ENCODE measurements around the gene ASGR2. TPM values are rescaled to one million over a fixed set of nuclear protein-coding genes. Genes with fewer than 3 reads are reported as not detected.
"Not testable (repeated sequence)": the region's sequence is repeated elsewhere in the genome, so short reads cannot be mapped to it uniquely, and the experiment has no call there.

ASGR2 gene
- polyA plus RNA-seq, 1 of the 3 experiments (the other 2 are of a cell fraction): not detected

DNA sequence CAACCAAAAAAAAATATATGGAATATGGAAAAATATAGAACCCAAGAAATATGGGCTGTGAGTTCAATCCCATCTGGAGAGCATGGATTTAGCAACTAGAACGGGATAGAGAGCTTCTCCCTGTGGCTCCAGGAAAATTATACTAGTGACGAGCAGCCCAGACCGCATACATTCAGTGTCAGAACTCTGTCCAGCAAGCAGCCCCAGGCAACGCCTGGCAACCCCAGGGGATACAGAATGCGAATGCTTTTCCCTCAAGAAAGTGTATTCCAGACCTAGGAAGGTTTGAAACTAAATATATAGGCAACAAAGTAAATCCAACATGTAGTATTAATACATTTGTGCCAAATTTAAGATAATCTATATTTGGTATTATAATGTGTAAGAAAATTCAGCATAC is 13.5 kb upstream of the ASGR2 start:
- no peak overlapping the region for H3K4me2 ChIP-seq
- H3K27ac ChIP-seq (ENCODE audit: low read depth in 2 of 2, low read length in 1 of 2): no peak overlapping the region
- ChIA-PET POLR2A (no interaction called here), CTCF (interaction anchor here (1.0 to 3.2 kb wide), 4 partner anchors 16 to 82 kb away, joined by 3 to 13 read pairs (median 6); no protein-coding TSS in a partner anchor)
- no peaks in the 10 kb centered on the region for H3F3A ChIP-seq (replicated peaks; ENCODE audit: insufficient read depth)
- no peaks in the 10 kb centered on the region for H3K4me1 ChIP-seq (ENCODE audit: control insufficient read depth in 1 of 2, insufficient read depth in 2 of 2, low read depth in 1 of 2, low read length in 1 of 2)
- no peaks in the 10 kb centered on the region for H3K79me2 ChIP-seq (ENCODE audit: insufficient read depth)
- H4K20me1 ChIP-seq (ENCODE audit: insufficient read depth): no peaks in the 10 kb centered on the region
- no peak for DNase-seq
- WGBS (ENCODE audit: low lambda C conversion rate): 24% methylated on average over 5 of the region's 5 CpGs
- H3K4me3 ChIP-seq (ENCODE audit: low read depth in 2 of 2, low read length in 1 of 2): no peak overlapping the region
- no peaks in the 10 kb centered on the region for H3K9me3 ChIP-seq
- no peak overlapping the region for H3K9ac ChIP-seq
- TF ChIP-seq FOXM1 (IDR thresholded peaks at IDR 0.05; ENCODE audit: low read depth): no peak
- no peak overlapping the region for H2AFZ ChIP-seq (ENCODE audit: low read depth)
- H3K36me3 ChIP-seq (replicated peaks in 1 of 2; ENCODE audit: control insufficient read depth in 1 of 2, insufficient read depth in 2 of 2, low read length in 1 of 2): no peaks in the 10 kb centered on the region
- H3K27me3 ChIP-seq (ENCODE audit: insufficient read depth): peaks cover 83% of the 10 kb centered on the region
- no peaks in the 10 kb centered on the region for H3K9me2 ChIP-seq

DNA sequence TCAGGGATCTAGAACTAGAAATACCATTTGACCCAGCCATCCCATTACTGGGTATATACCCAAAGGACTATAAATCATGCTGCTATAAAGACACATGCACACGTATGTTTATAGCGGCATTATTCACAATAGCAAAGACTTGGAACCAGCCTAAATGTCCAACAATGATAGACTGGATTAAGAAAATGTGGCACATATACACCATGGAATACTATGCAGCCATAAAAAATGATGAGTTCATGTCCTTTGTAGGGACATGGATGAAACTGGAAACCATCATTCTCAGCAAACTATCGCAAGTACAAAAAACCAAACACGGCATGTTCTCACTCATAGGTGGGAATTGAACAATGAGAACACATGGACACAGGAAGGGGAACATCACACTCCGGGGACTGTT is 12.9 kb upstream of the ASGR2 start:
- H3K27ac ChIP-seq (ENCODE audit: low read depth in 2 of 2, low read length in 1 of 2); H2AFZ ChIP-seq (ENCODE audit: low read depth); H3K9me2 ChIP-seq; H3K9ac ChIP-seq; H3F3A ChIP-seq (replicated peaks; ENCODE audit: insufficient read depth); H3K79me2 ChIP-seq (ENCODE audit: insufficient read depth); DNase-seq; POLR2A ChIA-PET; H3K9me3 ChIP-seq; H3K36me3 ChIP-seq (replicated peaks in 1 of 2; ENCODE audit: control insufficient read depth in 1 of 2, insufficient read depth in 2 of 2, low read length in 1 of 2); H3K4me3 ChIP-seq (ENCODE audit: low read depth in 2 of 2, low read length in 1 of 2); H4K20me1 ChIP-seq (ENCODE audit: insufficient read depth); H3K4me2 ChIP-seq; H3K4me1 ChIP-seq (ENCODE audit: control insufficient read depth in 1 of 2, insufficient read depth in 2 of 2, low read depth in 1 of 2, low read length in 1 of 2): not testable (repeated sequence)
- WGBS (ENCODE audit: low lambda C conversion rate): 55% methylated on average over 5 of the region's 5 CpGs
- CTCF ChIA-PET: interaction anchor here (1.0 to 1.2 kb wide), 2 partner anchors 9 to 50 kb away, joined by 3 read pairs; no protein-coding TSS in a partner anchor
- peaks cover 85% of the 10 kb centered on the region for H3K27me3 ChIP-seq (ENCODE audit: insufficient read depth)

DNA sequence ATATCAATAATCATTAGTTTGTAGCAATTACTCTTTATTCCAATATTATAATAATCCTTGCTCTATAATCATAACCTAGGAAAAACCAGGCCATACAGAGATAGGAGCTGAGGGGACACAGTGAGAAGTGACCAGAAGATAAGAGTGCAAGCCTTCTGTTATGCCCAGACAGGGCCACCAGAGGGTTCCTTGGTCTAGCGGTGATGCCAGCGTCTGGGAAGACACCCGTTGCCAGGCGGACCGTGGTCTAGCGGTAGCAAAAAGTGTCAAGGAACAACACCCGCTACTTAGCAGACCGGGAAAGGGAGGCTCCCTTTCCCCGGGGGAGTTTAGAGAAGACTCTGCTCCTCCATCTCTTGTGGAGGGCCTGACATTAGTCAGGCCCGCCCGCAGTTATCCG is 11.8 kb upstream of the ASGR2 start:
- H3K27ac ChIP-seq (ENCODE audit: low read depth in 2 of 2, low read length in 1 of 2); H4K20me1 ChIP-seq (ENCODE audit: insufficient read depth); H3K36me3 ChIP-seq (replicated peaks in 1 of 2; ENCODE audit: control insufficient read depth in 1 of 2, insufficient read depth in 2 of 2, low read length in 1 of 2); H3F3A ChIP-seq (replicated peaks; ENCODE audit: insufficient read depth); H3K9me3 ChIP-seq; H2AFZ ChIP-seq (ENCODE audit: low read depth); POLR2A ChIA-PET; DNase-seq; H3K4me1 ChIP-seq (ENCODE audit: control insufficient read depth in 1 of 2, insufficient read depth in 2 of 2, low read depth in 1 of 2, low read length in 1 of 2); H3K79me2 ChIP-seq (ENCODE audit: insufficient read depth); H3K4me2 ChIP-seq; H3K9ac ChIP-seq; H3K9me2 ChIP-seq; H3K4me3 ChIP-seq (ENCODE audit: low read depth in 2 of 2, low read length in 1 of 2): not testable (repeated sequence)
- WGBS (ENCODE audit: low lambda C conversion rate): 31% methylated on average over 12 of the region's 12 CpGs
- CTCF ChIA-PET: interaction anchor here (0.8 to 5.0 kb wide), 4 partner anchors 11 to 80 kb away, joined by 3 to 24 read pairs (median 8); no protein-coding TSS in a partner anchor
- TF ChIP-seq, protein P1, sequence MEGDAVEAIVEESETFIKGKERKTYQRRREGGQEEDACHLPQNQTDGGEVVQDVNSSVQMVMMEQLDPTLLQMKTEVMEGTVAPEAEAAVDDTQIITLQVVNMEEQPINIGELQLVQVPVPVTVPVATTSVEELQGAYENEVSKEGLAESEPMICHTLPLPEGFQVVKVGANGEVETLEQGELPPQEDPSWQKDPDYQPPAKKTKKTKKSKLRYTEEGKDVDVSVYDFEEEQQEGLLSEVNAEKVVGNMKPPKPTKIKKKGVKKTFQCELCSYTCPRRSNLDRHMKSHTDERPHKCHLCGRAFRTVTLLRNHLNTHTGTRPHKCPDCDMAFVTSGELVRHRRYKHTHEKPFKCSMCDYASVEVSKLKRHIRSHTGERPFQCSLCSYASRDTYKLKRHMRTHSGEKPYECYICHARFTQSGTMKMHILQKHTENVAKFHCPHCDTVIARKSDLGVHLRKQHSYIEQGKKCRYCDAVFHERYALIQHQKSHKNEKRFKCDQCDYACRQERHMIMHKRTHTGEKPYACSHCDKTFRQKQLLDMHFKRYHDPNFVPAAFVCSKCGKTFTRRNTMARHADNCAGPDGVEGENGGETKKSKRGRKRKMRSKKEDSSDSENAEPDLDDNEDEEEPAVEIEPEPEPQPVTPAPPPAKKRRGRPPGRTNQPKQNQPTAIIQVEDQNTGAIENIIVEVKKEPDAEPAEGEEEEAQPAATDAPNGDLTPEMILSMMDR (IDR thresholded peaks at IDR 0.05): 0 out of 2 replicates have a peak, but pooled peaks have one; percentile 13
- H3K27me3 ChIP-seq (ENCODE audit: insufficient read depth): peaks cover 85% of the 10 kb centered on the region

DNA sequence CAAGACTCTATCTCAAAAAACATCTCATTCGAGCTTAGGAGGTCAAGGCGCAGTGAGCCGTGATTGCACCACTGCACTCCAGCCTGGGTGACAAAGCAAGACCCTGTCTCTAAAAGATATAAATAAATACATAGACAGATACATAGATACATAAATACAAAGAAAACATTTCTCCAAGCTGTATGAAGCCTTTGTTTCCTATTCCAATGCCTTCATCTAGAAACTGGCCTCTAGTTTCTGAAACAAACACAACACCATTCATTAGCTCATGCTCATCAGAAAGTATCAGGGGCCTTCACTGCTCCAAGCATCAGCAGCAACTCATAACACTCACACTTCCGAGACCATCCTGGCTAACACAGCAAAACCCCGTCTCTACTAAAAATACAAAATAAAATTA is 10.3 kb upstream of the ASGR2 start:
- Histone ChIP-seq H3K9ac (no peak overlapping the region), H2AFZ (ENCODE audit: low read depth) (no peak overlapping the region), H4K20me1 (ENCODE audit: insufficient read depth) (no peaks in the 10 kb centered on the region), H3K9me3 (no peaks in the 10 kb centered on the region), H3F3A (replicated peaks; ENCODE audit: insufficient read depth) (peaks cover 4% of the 10 kb centered on the region), H3K27ac (ENCODE audit: low read depth in 2 of 2, low read length in 1 of 2) (no peak overlapping the region), H3K27me3 (ENCODE audit: insufficient read depth) (peaks cover 85% of the 10 kb centered on the region), H3K79me2 (ENCODE audit: insufficient read depth) (no peaks in the 10 kb centered on the region), H3K4me2 (no peak overlapping the region), H3K4me1 (ENCODE audit: control insufficient read depth in 1 of 2, insufficient read depth in 2 of 2, low read depth in 1 of 2, low read length in 1 of 2) (no peaks in the 10 kb centered on the region), H3K9me2 (no peaks in the 10 kb centered on the region), H3K4me3 (ENCODE audit: low read depth in 2 of 2, low read length in 1 of 2) (no peak overlapping the region), H3K36me3 (replicated peaks in 1 of 2; ENCODE audit: control insufficient read depth in 1 of 2, insufficient read depth in 2 of 2, low read length in 1 of 2) (no peaks in the 10 kb centered on the region)
- no peak for DNase-seq
- ChIA-PET CTCF (interaction anchor here (1.0 to 5.0 kb wide), 5 partner anchors 8 to 79 kb away, joined by 3 to 24 read pairs (median 5); no protein-coding TSS in a partner anchor), POLR2A (no interaction called here)
- WGBS (ENCODE audit: low lambda C conversion rate): 31% methylated on average over 5 of the region's 5 CpGs
- TF ChIP-seq FOSL2 (IDR thresholded peaks at IDR 0.05; ENCODE audit: borderline replicate concordance, low read depth): no peak
- TF ChIP-seq, protein P2, sequence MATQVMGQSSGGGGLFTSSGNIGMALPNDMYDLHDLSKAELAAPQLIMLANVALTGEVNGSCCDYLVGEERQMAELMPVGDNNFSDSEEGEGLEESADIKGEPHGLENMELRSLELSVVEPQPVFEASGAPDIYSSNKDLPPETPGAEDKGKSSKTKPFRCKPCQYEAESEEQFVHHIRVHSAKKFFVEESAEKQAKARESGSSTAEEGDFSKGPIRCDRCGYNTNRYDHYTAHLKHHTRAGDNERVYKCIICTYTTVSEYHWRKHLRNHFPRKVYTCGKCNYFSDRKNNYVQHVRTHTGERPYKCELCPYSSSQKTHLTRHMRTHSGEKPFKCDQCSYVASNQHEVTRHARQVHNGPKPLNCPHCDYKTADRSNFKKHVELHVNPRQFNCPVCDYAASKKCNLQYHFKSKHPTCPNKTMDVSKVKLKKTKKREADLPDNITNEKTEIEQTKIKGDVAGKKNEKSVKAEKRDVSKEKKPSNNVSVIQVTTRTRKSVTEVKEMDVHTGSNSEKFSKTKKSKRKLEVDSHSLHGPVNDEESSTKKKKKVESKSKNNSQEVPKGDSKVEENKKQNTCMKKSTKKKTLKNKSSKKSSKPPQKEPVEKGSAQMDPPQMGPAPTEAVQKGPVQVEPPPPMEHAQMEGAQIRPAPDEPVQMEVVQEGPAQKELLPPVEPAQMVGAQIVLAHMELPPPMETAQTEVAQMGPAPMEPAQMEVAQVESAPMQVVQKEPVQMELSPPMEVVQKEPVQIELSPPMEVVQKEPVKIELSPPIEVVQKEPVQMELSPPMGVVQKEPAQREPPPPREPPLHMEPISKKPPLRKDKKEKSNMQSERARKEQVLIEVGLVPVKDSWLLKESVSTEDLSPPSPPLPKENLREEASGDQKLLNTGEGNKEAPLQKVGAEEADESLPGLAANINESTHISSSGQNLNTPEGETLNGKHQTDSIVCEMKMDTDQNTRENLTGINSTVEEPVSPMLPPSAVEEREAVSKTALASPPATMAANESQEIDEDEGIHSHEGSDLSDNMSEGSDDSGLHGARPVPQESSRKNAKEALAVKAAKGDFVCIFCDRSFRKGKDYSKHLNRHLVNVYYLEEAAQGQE (IDR thresholded peaks at IDR 0.05; ENCODE audit: low read depth, low read length): no peak
- no peak for TF ChIP-seq TEAD4 (IDR thresholded peaks at IDR 0.05; ENCODE audit: borderline replicate concordance, insufficient read depth)

Measured in SK-N-SH (cell line).